H1 (cell line): Measurements from ENCODE around the gene ARHGAP22. TPM values are rescaled to one million over a fixed set of nuclear protein-coding genes. Genes with fewer than 3 reads are reported as not detected.

ENCODE experiments used
- CTCF ChIA-PET: fragments of 300-600 bp; sonication (Branson Sonifier 250); formaldehyde crosslinking; loops from one replicate; lab custom pipeline; 2021; ENCODE audit not compliant: partially characterized antibody; lab: Charles Lee
- POLR2A ChIA-PET: fragments of 300-600 bp; sonication (Branson Sonifier 250); formaldehyde crosslinking; loops from one replicate; lab custom pipeline; 2021; ENCODE audit warnings: inconsistent platforms; ENCODE audit not compliant: partially characterized antibody; lab: Charles Lee
- DNase-seq, 2 experiments: peaks; one replicate each; pipeline versions ENCODE4 v3.0.0 to v3.0.0-alpha.2; 2010 to 2022; ENCODE audit warnings: low spot score in 2 of 2, low read depth in 1 of 2, mixed read lengths in 1 of 2
- FAIRE-seq: peaks from 2 replicates; lab custom pipeline; 2011; peaks lifted over from hg19 to GRCh38; lab: Jason Lieb, UNC
- H2AFZ ChIP-seq: 2 replicates; pipeline ENCODE4 v1.8.1; 2012; ENCODE audit warnings: low read length, inconsistent platforms
- H2AK5ac ChIP-seq: 2 replicates; pipeline ENCODE4 v1.6.1; 2013; ENCODE audit warnings: low read depth, low read length
- H2BK120ac ChIP-seq: replicated peaks from 2 replicates; pipeline ENCODE3; 2013; ENCODE audit warnings: low read depth, low read length, inconsistent platforms
- H2BK12ac ChIP-seq: 2 replicates; pipeline ENCODE4 v1.6.1; 2013; ENCODE audit warnings: low read depth, low read length
- H2BK15ac ChIP-seq: 2 replicates; pipeline ENCODE4 v1.6.1; 2013; ENCODE audit warnings: low read length
- H2BK20ac ChIP-seq: 2 replicates; pipeline ENCODE4 v1.6.1; 2013; ENCODE audit warnings: low read length
- H2BK5ac ChIP-seq: 2 replicates; pipeline ENCODE4 v1.6.1; 2013; ENCODE audit warnings: low read depth, low read length
- H3K14ac ChIP-seq: 2 replicates; pipeline ENCODE4 v1.6.1; 2013; ENCODE audit warnings: inconsistent platforms; ENCODE audit not compliant: insufficient read length
- H3K18ac ChIP-seq: 2 replicates; pipeline ENCODE4 v1.6.1; 2013; ENCODE audit warnings: low read length; ENCODE audit errors: extremely low read depth
- H3K23ac ChIP-seq: 2 replicates; pipeline ENCODE4 v1.6.1; 2013; ENCODE audit warnings: inconsistent platforms; ENCODE audit not compliant: insufficient read length
- H3K23me2 ChIP-seq: 2 replicates; pipeline ENCODE4 v1.6.1; 2013; ENCODE audit warnings: low read depth, low read length
- H3K27ac ChIP-seq: 2 replicates; pipeline ENCODE4 v1.6.1; 2011; ENCODE audit warnings: low read depth, low read length, inconsistent platforms
- H3K27me3 ChIP-seq, 4 experiments: replicated peaks in 1 of 4; 1 replicate in 1 of 4; 2 replicates in 3 of 4; pipeline versions ENCODE4 v1.6.1 to v1.8.1; 2011 to 2013; ENCODE audit warnings: low read length in 3 of 4, mild to moderate bottlenecking in 3 of 4, inconsistent platforms in 2 of 4, mixed read lengths in 2 of 4, moderate library complexity in 1 of 4; ENCODE audit not compliant: control insufficient read depth in 3 of 4, insufficient read depth in 3 of 4; ENCODE audit errors: extremely low read depth in 1 of 4
- H3K36me3 ChIP-seq, 4 experiments: 2 replicates each; pipeline versions ENCODE4 v1.6.1 to v1.8.1; 2011 to 2013; ENCODE audit warnings: mild to moderate bottlenecking in 4 of 4, low read length in 3 of 4, moderate library complexity in 2 of 4, control low read depth in 1 of 4, inconsistent platforms in 1 of 4; ENCODE audit not compliant: insufficient read depth in 4 of 4, control insufficient read depth in 2 of 4
- H3K4ac ChIP-seq: replicated peaks from 2 replicates; pipeline ENCODE3; 2013; ENCODE audit warnings: low read length, low read depth, mixed read lengths, inconsistent platforms; ENCODE audit not compliant: insufficient read length
- H3K4me1 ChIP-seq, 4 experiments: replicated peaks in 1 of 4; 1 replicate in 1 of 4; 2 replicates in 3 of 4; pipeline versions ENCODE4 v1.6.1 to v1.8.1; 2011 to 2013; ENCODE audit warnings: low read length in 3 of 4, inconsistent platforms in 2 of 4, mixed read lengths in 1 of 4; ENCODE audit not compliant: insufficient read depth in 4 of 4, control insufficient read depth in 3 of 4
- H3K4me2 ChIP-seq, 2 experiments: 2 replicates each; pipeline versions ENCODE4 v1.6.1 to v1.8.1; 2011 to 2013; ENCODE audit warnings: low read depth in 2 of 2, low read length in 2 of 2, control low read depth in 1 of 2, inconsistent platforms in 1 of 2, mild to moderate bottlenecking in 1 of 2; ENCODE audit not compliant: insufficient read depth in 1 of 2
- H3K4me3 ChIP-seq, 4 experiments: fragments of 200-600, 300-600 bp in 1 of 4; sonication (generic), shearing (Covaris generic), sonication (Bioruptor Twin) in 1 of 4; 2 replicates each; pipeline versions ENCODE4 v1.5.1 to v1.8.1; 2011 to 2016; ENCODE audit warnings: low read length in 4 of 4, low read depth in 3 of 4, control low read depth in 2 of 4, inconsistent platforms in 2 of 4, mild to moderate bottlenecking in 2 of 4, mixed read lengths in 1 of 4, moderate library complexity in 1 of 4; ENCODE audit not compliant: insufficient read depth in 2 of 4; ENCODE audit errors: extremely low read depth in 1 of 4
- H3K56ac ChIP-seq: replicated peaks from 2 replicates; pipeline ENCODE3; 2013; ENCODE audit warnings: low read depth, mild to moderate bottlenecking, mixed read lengths, low read length, inconsistent platforms; ENCODE audit not compliant: insufficient read length
- H3K79me1 ChIP-seq: 2 replicates; pipeline ENCODE4 v1.6.1; 2013; ENCODE audit warnings: low read depth, low read length, control low read depth
- H3K79me2 ChIP-seq, 2 experiments: 2 replicates each; pipeline versions ENCODE4 v1.6.1 to v1.8.1; 2012 to 2013; ENCODE audit warnings: low read length in 2 of 2, mild to moderate bottlenecking in 2 of 2, inconsistent platforms in 1 of 2; ENCODE audit not compliant: insufficient read depth in 2 of 2, control insufficient read depth in 1 of 2
- H3K9ac ChIP-seq, 4 experiments: replicated peaks in 1 of 4; 1 replicate in 1 of 4; 2 replicates in 3 of 4; pipeline versions ENCODE4 v1.6.1 to v1.8.1; 2011 to 2013; ENCODE audit warnings: low read depth in 3 of 4, low read length in 3 of 4, control low read depth in 2 of 4, mild to moderate bottlenecking in 2 of 4, moderate library complexity in 2 of 4, inconsistent platforms in 1 of 4; ENCODE audit errors: extremely low read depth in 1 of 4
- H3K9me3 ChIP-seq, 2 experiments: 2 replicates each; pipeline versions ENCODE4 v1.6.1 to v1.8.1; 2012 to 2013; ENCODE audit warnings: mild to moderate bottlenecking in 2 of 2, moderate library complexity in 2 of 2, control low read depth in 1 of 2, inconsistent platforms in 1 of 2, low read depth in 1 of 2, low read length in 1 of 2, mixed read lengths in 1 of 2; ENCODE audit not compliant: insufficient read depth in 2 of 2
- H4K20me1 ChIP-seq, 2 experiments: replicated peaks in 1 of 2; 2 replicates each; pipeline versions ENCODE3 to v1.8.1; 2011 to 2013; ENCODE audit warnings: inconsistent platforms in 2 of 2, low read length in 2 of 2, mild to moderate bottlenecking in 1 of 2; ENCODE audit not compliant: insufficient read depth in 2 of 2, control insufficient read depth in 1 of 2
- H4K5ac ChIP-seq: 2 replicates; pipeline ENCODE4 v1.6.1; 2013; ENCODE audit warnings: low read length, low read depth, mixed read lengths, inconsistent platforms; ENCODE audit not compliant: insufficient read length
- H4K8ac ChIP-seq: 2 replicates; pipeline ENCODE4 v1.8.0; 2013; ENCODE audit warnings: mild to moderate bottlenecking, moderate library complexity, low read length, inconsistent platforms; ENCODE audit not compliant: insufficient read depth; ENCODE audit errors: extremely low read depth
- H4K91ac ChIP-seq: replicated peaks from 2 replicates; pipeline ENCODE3; 2013; ENCODE audit warnings: low read length, mixed read lengths, inconsistent platforms; ENCODE audit not compliant: insufficient read length
- TEAD4 ChIP-seq: IDR thresholded peaks from 2 replicates; pipeline ENCODE4 v1.6.1; 2012; ENCODE audit warnings: low read depth, low read length, inconsistent platforms, mixed read lengths
- WGBS, 2 experiments: shearing (Covaris generic) in 1 of 2; methylation state at CpG; one replicate each; pipeline versions ENCODE4 v1.1.6 to v1.1.7; 2013 to 2015; ENCODE audit warnings: low lambda C conversion rate in 2 of 2, mixed read lengths in 2 of 2, inconsistent platforms in 1 of 2, low coverage in 1 of 2, missing lambda C conversion rate in 1 of 2; ENCODE audit not compliant: insufficient replicate concordance in 2 of 2, insufficient coverage in 1 of 2, insufficient read length in 1 of 2; ENCODE audit errors: extremely low coverage in 1 of 2, missing lambda C conversion rate in 1 of 2; 5-methylcytosine and 5-hydroxymethylcytosine counted together
- polyA plus RNA-seq, 7 experiments: library from polyadenylated mRNA; depleted of rRNA in 3 of 7; stranded (reverse) in 5 of 7; unstranded in 2 of 7; fragments of >200 nt in 5 of 7; fragments of 200-250 nt in 2 of 7; gene quantifications; 1 replicate in 5 of 7; 2 replicates in 1 of 7; 4 replicates in 1 of 7; pipeline versions ENCODE4 v1.2.1 to v1.2.3, GENCODE V29; 2011 to 2013; ENCODE audit warnings: missing spikeins in 2 of 7, mixed read lengths in 2 of 7
- total RNA-seq: library from RNA; stranded (reverse); fragmentation: NEBNext Ultra II Directional; extraction: Animal tissue kit (Norgen Biotek cat#: 25700); gene quantifications from 2 replicates; pipeline ENCODE4 v1.2.1, GENCODE V29; 2021
- TF ChIP-seq, protein P1 (sequence below): IDR thresholded peaks from 2 replicates; pipeline ENCODE4 v1.6.1; 2011; ENCODE audit warnings: low read depth, mild to moderate bottlenecking, low read length; ENCODE audit not compliant: insufficient read depth

ARHGAP22 gene
- total and polyA plus RNA-seq, 2 of the 8 experiments (the other 6 are each of a cell fraction or from before 2014, with no cell fraction given), result 3.6 to 11.2 TPM

DNA sequence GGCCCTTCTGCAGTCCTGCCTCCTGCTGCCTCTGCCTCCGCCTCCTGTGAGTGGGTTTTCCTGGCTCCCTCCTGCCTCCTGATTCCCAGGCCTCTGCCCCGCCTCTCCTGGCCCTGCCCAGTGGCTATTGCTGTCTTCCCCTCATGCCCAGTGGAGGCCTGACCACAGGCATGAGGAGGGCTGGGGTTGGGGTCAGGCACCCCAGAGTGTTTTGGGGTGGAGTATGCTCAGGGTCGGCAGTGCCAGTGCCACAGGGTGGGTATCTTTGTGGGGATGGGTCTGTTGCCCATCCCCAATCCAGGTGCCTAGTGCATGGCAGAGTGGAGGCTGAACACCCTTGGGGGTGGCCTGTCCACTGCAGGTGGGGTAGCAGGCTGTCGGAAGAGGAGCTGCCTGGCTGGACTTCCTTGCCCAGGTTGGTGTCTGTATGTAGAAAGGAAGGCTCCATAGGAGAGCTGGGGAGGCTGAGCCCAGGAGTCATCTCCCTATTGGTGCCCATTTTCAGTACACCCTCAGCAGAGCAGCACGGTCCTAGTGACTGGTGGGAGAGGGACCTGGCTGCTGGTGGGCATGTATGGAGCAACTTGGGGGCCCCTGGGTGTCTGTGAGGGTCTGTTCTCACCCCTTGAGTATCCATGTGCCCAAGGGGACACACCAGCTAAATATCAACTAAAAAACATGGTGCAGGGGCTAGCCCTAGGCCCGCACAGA, 62.2 kb downstream of the ARHGAP22 start:
- TF ChIP-seq TEAD4, result no peak
- TF ChIP-seq, protein P1, sequence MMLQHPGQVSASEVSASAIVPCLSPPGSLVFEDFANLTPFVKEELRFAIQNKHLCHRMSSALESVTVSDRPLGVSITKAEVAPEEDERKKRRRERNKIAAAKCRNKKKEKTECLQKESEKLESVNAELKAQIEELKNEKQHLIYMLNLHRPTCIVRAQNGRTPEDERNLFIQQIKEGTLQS, result no peak
- Histone ChIP-seq H2AFZ (no peak overlapping the region; the same call in 1 of the 2 replicates), H2AK5ac (peak overlapping the region; percentile 54; the same call in 1 of the 2 replicates)

More for the DNA sequence above, 62.2 kb downstream of the ARHGAP22 start:
- WGBS, 2 experiments, result 80% methylated on average over 6 of the region's 6 CpGs; no CpG with 5 or more reads in 1 of the 2 experiments
- H3K56ac ChIP-seq, result no peak overlapping the region
- no peaks in the 10 kb centered on the region for H3K36me3 ChIP-seq
- no peak overlapping the region for H4K5ac ChIP-seq
- H3K79me1 ChIP-seq, result no peaks in the 10 kb centered on the region
- H3K4me1 ChIP-seq, result peaks cover 0 to 17% (median 8%) of the 10 kb centered on the region in 4 experiments; a peak in 6 of 7 replicates
- peak overlapping the region; percentile 44 for H3K4ac ChIP-seq
- H3K4me3 ChIP-seq, result no peak overlapping the region
- no peaks in the 10 kb centered on the region; a peak in 1 of 7 replicates for H3K27me3 ChIP-seq
- ChIA-PET POLR2A (no interaction called here), CTCF (interaction anchor here (1.5 to 3.7 kb wide), 5 partner anchors 11 to 114 kb away, joined by 5 to 16 read pairs (median 9); no protein-coding TSS in a partner anchor)
- no peak overlapping the region for H3K14ac ChIP-seq
- peak overlapping the region; percentile 69; the same call in 1 of the 2 replicates for H2BK5ac ChIP-seq
- H2BK12ac ChIP-seq, result peak overlapping the region; percentile 88; the same call in 1 of the 2 replicates
- no peaks in the 10 kb centered on the region for H3K79me2 ChIP-seq
- H3K4me2 ChIP-seq, result no peak overlapping the region
- H3K23ac ChIP-seq, result no peak overlapping the region
- H3K9me3 ChIP-seq, result no peaks in the 10 kb centered on the region
- H2BK120ac ChIP-seq, result peak overlapping the region; percentile 70
- FAIRE-seq, result no peak
- peak overlapping the region; percentile 87 for H4K91ac ChIP-seq
- no peaks in the 10 kb centered on the region for H4K20me1 ChIP-seq
- no peaks in the 10 kb centered on the region; the same call in 1 of the 2 replicates for H3K23me2 ChIP-seq
- no peak for DNase-seq
- no peak overlapping the region for H3K18ac ChIP-seq
- H3K9ac ChIP-seq, result no peak overlapping the region
- H2BK20ac ChIP-seq, result peak overlapping the region; percentile 91
- H2BK15ac ChIP-seq, result no peak overlapping the region; the same call in 1 of the 2 replicates
- H4K8ac ChIP-seq, result no peak overlapping the region
- H3K27ac ChIP-seq, result no peak overlapping the region
